ENCODE data around the gene MIPEP.
"Not testable (repeated sequence)": the region's sequence is repeated elsewhere in the genome, so short reads cannot be mapped to it uniquely, and the experiment has no call there.

The MIPEP gene

DNA sequence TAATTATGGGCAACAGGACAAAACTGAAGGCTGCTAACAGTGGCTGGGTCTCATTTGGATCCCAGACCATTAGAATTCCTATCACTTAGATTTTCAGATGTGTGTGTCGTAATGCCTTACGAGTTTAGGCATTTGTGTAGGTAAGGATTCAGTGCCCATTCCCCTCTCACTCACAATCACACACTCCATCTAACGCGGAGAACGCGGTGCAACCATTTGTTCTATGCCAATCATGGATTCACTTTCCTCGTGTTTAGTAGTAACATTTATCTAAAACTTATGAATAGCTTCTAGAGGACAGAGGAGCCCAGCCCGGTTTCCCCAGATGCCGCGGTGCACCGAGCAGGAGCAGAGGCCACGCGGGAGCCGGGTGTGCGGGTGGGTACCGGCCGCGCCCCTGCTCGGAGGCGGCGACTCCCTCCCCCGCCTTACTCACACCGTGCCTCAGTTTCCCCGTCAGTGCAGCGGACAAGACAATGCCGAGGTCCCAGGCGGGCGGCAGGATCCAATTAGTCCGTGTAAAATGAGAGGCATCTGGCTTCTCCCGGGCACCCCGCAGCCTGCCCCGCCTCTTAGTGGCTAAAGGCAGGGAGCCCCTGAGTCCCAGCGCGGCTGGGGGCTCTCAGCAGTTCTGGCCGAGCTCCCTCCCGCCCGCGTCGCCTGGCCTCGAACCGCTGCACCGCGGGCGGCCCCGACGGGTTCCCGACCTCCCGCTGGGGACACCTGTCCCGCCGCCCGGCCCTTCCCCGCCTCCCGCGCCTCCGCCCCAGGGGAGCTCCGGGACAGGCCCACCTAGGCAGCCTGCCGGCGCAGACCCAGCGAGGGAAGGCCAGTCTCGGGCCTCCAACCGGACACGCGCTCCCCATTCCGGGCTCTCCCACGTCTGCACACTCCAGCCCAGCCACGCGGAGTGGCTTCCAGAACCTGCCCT is 14.0 kb upstream of the MIPEP start:
- DNase-seq (ENCODE audit: low spot score): no peak
- TF ChIP-seq, protein P1, sequence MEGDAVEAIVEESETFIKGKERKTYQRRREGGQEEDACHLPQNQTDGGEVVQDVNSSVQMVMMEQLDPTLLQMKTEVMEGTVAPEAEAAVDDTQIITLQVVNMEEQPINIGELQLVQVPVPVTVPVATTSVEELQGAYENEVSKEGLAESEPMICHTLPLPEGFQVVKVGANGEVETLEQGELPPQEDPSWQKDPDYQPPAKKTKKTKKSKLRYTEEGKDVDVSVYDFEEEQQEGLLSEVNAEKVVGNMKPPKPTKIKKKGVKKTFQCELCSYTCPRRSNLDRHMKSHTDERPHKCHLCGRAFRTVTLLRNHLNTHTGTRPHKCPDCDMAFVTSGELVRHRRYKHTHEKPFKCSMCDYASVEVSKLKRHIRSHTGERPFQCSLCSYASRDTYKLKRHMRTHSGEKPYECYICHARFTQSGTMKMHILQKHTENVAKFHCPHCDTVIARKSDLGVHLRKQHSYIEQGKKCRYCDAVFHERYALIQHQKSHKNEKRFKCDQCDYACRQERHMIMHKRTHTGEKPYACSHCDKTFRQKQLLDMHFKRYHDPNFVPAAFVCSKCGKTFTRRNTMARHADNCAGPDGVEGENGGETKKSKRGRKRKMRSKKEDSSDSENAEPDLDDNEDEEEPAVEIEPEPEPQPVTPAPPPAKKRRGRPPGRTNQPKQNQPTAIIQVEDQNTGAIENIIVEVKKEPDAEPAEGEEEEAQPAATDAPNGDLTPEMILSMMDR (IDR thresholded peaks at IDR 0.05; ENCODE audit: extremely low read depth, missing control alignments): no peak

DNA sequence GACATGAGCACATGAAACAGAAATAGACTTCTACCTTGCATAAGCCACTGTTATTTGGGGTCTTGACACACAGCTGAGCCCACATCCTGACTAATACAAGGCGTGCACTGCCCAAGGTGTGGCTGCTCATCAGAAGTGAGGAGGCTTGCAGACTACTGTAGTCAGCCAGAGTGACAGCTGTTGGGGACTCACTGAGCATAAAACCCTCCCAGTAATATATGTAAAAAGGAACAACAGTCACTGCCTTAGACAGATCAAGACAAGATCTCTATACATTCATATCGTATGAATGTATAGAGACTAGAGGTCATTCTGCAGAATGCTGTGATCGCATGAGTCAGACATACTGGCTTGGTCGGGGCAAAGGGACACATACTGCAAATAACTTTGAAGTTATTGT is 12.2 kb upstream of the MIPEP start:
- DNase-seq (ENCODE audit: low spot score): no peak
- TF ChIP-seq, protein P1 (IDR thresholded peaks at IDR 0.05; ENCODE audit: extremely low read depth, missing control alignments): no peak

DNA sequence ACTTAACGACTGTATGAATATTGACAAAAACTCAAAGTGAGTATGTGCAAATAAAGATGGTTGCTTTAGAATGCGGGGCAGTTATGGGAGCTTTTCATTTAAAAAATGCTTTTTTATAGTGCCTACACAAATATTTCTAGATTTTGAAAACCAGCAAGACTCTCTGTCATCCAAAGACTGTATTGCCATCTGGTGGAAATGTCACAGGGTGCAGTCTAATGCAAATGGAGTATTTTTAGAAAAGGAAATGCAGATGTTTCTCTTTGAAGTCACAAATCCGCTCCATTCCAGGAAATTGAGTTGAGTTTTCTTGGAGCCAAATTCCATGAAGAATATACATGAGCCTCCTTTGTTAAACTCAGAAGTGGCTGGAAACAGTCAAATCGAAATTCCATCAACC is 10.4 kb upstream of the MIPEP start:
- TF ChIP-seq, protein P1 (IDR thresholded peaks at IDR 0.05; ENCODE audit: extremely low read depth, missing control alignments): peak; percentile 37
- DNase-seq (ENCODE audit: low spot score): peak; percentile 52

DNA sequence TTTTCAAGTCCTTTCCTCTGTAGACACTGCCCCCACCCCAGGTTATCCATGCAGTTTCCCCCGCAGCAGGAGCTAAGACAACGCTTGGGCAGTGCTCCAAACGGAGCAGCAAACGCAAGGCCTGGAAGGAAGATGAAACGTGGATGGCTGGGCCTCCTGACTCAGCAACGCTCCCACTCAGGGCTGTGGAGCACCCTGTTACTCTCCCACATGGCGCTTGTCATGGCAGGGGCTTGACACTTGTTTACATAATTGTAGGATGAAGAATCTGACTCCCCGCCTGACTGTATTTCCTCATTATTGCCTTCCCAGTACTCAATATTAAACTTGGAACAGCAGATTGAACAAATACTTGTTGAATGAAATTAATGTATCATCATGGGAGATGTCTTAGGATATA is 8.9 kb upstream of the MIPEP start:
- no peak for DNase-seq (ENCODE audit: low spot score)
- TF ChIP-seq, protein P1 (IDR thresholded peaks at IDR 0.05; ENCODE audit: extremely low read depth, missing control alignments): no peak

DNA sequence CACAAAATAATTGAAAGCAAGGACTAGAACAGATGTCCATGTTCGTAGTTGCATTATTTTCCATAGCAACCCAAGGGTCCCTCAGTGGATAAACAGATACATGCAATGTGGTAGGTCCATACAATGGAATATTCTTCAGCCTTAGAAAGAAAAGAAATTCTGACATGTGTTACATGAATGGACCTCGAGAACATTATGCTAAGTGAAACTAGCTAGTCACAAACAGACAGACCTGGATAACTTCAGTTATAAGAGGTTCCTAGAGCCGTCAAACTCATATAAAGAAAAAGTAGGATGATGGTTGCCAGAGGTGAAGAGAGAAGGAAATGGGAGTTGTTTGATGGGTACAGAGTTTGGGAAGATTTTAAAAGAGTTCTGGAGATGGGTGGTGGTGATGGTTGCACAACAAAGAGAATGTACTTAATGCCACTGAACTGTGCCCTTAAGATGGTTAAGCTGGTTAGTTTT is 8.3 kb upstream of the MIPEP start, which contains the start of gene C1QTNF9B:
Gene C1QTNF9B (minus strand): TSS at position 51 of the 468 bp plus-strand sequence.
- DNase-seq (ENCODE audit: low spot score): not testable (repeated sequence)

DNA sequence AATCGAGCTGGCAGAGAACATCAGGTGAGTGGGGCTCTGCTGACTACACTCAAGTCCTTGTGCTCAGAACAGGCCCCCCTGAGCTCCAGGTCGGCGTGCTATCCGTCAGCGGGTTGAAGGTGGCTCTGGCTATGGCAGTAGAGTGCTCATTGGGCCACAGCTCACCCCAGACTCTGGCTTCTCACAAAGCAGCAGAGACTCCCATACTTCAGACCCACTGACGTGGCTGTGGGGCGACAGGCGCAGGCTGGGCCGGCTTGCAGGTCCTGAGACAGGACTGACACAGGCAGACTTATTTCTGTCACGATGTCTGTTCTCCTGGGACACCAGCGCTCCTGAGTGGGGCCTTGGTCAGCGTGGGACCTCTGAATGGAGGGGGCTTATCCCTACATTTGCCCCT is 5.5 kb upstream of the MIPEP start:
- DNase-seq (ENCODE audit: low spot score): not testable (repeated sequence)

DNA sequence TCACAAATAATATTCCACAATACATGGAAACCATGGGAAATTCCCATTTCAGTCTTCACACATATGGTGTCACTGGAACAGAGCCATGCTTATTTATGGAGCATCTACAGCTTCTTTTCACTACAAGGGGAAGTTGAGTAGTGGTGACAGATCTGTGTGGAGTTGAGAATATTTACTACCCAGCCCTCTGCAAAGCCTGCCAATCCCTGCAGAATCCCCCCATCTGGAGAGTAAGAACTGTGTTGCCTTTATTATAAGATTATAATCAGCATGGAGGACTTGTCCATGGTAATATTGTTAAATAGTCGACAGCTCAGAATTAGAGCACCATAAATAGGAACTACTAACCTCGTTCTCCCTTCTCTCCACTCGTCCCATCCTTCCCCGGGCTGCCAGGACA is 4.6 kb upstream of the MIPEP start:
- not testable (repeated sequence) for DNase-seq (ENCODE audit: low spot score)

DNA sequence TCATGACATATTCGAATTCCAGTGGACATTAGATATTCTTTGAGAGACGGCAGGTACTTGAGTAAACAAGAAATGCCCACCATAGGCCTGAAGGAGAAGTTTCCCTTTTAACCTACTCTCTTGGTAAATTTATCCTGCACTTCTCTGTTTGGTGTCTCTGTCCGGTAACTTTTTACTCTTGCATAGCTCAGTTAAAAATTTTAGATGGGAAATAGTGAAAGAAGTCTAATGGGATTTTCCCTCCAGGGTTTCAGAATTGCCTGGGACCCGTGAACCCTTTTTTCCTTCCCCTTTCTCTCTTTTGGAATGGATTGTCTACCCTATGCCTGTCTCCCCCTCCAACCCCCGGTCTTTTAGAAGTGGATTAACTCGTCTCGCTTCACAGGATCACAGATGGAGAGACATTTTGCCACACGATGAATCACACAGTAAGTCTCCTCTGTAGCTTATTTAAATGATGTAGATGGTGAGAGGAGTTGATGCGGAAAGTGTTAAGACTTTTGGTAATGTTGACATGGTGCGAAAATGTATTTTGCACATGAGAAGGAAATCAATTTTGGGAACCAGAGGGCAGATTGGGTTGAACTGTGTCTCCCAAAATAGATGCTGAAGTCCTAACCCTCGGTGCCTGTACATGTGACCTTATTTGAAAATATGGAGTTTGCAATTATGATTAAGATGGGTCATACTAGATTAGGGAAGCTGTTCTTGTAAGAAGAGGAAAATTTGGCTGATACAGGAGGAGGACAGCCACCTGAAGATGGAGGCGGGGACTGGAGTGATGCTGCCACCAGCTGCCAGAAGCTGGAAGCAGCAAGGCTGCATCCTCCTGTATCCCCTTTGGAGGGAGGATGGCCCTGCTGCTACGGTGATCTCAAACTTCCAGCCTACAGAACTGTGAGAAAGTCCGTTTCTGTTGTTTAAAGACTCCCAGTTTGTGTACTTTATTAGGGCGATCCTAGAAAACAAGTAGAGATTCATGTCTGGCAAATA is 711 bp upstream of the MIPEP start:
- TF ChIP-seq, protein P1 (IDR thresholded peaks at IDR 0.05; ENCODE audit: extremely low read depth, missing control alignments): no peak
- DNase-seq (ENCODE audit: low spot score): no peak

DNA sequence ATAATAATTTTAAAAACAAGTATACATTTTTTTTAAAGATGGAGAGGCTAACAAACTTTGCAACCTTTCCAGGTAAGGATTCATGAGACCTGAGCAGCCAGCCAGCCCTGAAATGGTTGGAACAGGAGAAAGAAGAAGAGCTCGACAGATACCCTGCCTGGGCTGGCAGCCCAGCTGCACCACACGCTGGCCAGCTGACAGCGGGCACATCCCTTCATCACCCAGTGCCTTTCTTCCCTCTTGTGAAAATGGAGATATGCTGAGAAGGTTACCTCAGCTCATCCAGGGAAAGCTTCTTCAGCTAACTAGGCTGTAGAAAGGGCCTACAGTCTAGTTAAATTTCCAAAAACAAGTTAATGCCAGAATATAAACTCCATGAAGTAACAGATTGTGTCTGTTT is 4.8 kb downstream of the MIPEP start:
- not testable (repeated sequence) for DNase-seq (ENCODE audit: low spot score)
